Measurements from ENCODE around the gene MRPL57.
"Not testable (repeated sequence)": the region's sequence is repeated elsewhere in the genome, so short reads cannot be mapped to it uniquely, and the experiment has no call there.

Gene MRPL57

GRCh38 chr13:21208652-21209154, 32.2 kb downstream of the MRPL57 start:
- Histone ChIP-seq H3K9me2 (ENCODE audit: low read depth, low read length) (no peaks in the 10 kb centered on the region), H3K27ac (ENCODE audit: low read depth, low read length, poor library complexity, severe bottlenecking) (no peak overlapping the region), H4K20me1 (ENCODE audit: insufficient read depth, low read length) (no peaks in the 10 kb centered on the region), H3K4me2 (ENCODE audit: low read length) (no peak overlapping the region), H3K9me3 (ENCODE audit: low read length) (no peaks in the 10 kb centered on the region), H3K9ac (ENCODE audit: low read length) (no peak overlapping the region), H3K4me3 (ENCODE audit: low read depth, low read length, poor library complexity, severe bottlenecking) (no peak overlapping the region), H3K27me3 (ENCODE audit: insufficient read depth, low read length) (no peaks in the 10 kb centered on the region; the same call in 1 of the 2 replicates), H3K36me3 (ENCODE audit: insufficient read depth, low read length) (no peaks in the 10 kb centered on the region), H2AFZ (ENCODE audit: low read length) (no peak overlapping the region), H3K79me2 (ENCODE audit: insufficient read depth, low read length) (no peaks in the 10 kb centered on the region), H3F3A (ENCODE audit: insufficient read depth, low read length) (no peaks in the 10 kb centered on the region), H3K4me1 (ENCODE audit: insufficient read depth, low read length, severe bottlenecking) (no peaks in the 10 kb centered on the region)
- TF ChIP-seq CTCF (IDR thresholded peaks at IDR 0.05; ENCODE audit: low read length) = no peak
- no peak for TF ChIP-seq EZH2 (IDR thresholded peaks at IDR 0.05; ENCODE audit: borderline replicate concordance, low read length)

- TF ChIP-seq EZH2 (IDR thresholded peaks at IDR 0.05; ENCODE audit: borderline replicate concordance, low read length) = no peak
- no peak overlapping the region for H3K4me3 ChIP-seq (ENCODE audit: low read depth, low read length, poor library complexity, severe bottlenecking)
- H3K27me3 ChIP-seq (ENCODE audit: insufficient read depth, low read length) = no peaks in the 10 kb centered on the region; the same call in 1 of the 2 replicates
- H3K79me2 ChIP-seq (ENCODE audit: insufficient read depth, low read length) = no peaks in the 10 kb centered on the region
- no peaks in the 10 kb centered on the region for H3K36me3 ChIP-seq (ENCODE audit: insufficient read depth, low read length)
- H3F3A ChIP-seq (ENCODE audit: insufficient read depth, low read length) = no peaks in the 10 kb centered on the region
- no peaks in the 10 kb centered on the region for H3K9me3 ChIP-seq (ENCODE audit: low read length)
- no peak overlapping the region for H3K9ac ChIP-seq (ENCODE audit: low read length)
- H2AFZ ChIP-seq (ENCODE audit: low read length) = no peak overlapping the region
- no peaks in the 10 kb centered on the region for H4K20me1 ChIP-seq (ENCODE audit: insufficient read depth, low read length)
- H3K4me2 ChIP-seq (ENCODE audit: low read length) = no peak overlapping the region
- no peak overlapping the region for H3K27ac ChIP-seq (ENCODE audit: low read depth, low read length, poor library complexity, severe bottlenecking)
- no peaks in the 10 kb centered on the region for H3K9me2 ChIP-seq (ENCODE audit: low read depth, low read length)
- H3K4me1 ChIP-seq (ENCODE audit: insufficient read depth, low read length, severe bottlenecking) = no peaks in the 10 kb centered on the region
Observed at GRCh38 chr13:21212138-21212775, 35.8 kb downstream of the MRPL57 start.

GRCh38 chr13:21215419-21215818, 39.0 kb downstream of the MRPL57 start:
- H4K20me1 ChIP-seq (ENCODE audit: insufficient read depth, low read length); H3K4me2 ChIP-seq (ENCODE audit: low read length); H3K9me3 ChIP-seq (ENCODE audit: low read length); H3K9me2 ChIP-seq (ENCODE audit: low read depth, low read length); H3K36me3 ChIP-seq (ENCODE audit: insufficient read depth, low read length); H3K27me3 ChIP-seq (ENCODE audit: insufficient read depth, low read length); H3K4me1 ChIP-seq (ENCODE audit: insufficient read depth, low read length, severe bottlenecking); H3K9ac ChIP-seq (ENCODE audit: low read length); H3K27ac ChIP-seq (ENCODE audit: low read depth, low read length, poor library complexity, severe bottlenecking); H2AFZ ChIP-seq (ENCODE audit: low read length); H3K79me2 ChIP-seq (ENCODE audit: insufficient read depth, low read length); H3F3A ChIP-seq (ENCODE audit: insufficient read depth, low read length); H3K4me3 ChIP-seq (ENCODE audit: low read depth, low read length, poor library complexity, severe bottlenecking): not testable (repeated sequence)

GRCh38 chr13:21216332-21216731, 39.9 kb downstream of the MRPL57 start:
- Histone ChIP-seq H3K27me3 (ENCODE audit: insufficient read depth, low read length) (no peaks in the 10 kb centered on the region; the same call in 1 of the 2 replicates), H3F3A (ENCODE audit: insufficient read depth, low read length) (no peaks in the 10 kb centered on the region), H3K27ac (ENCODE audit: low read depth, low read length, poor library complexity, severe bottlenecking) (no peak overlapping the region), H3K4me1 (ENCODE audit: insufficient read depth, low read length, severe bottlenecking) (no peaks in the 10 kb centered on the region), H4K20me1 (ENCODE audit: insufficient read depth, low read length) (no peaks in the 10 kb centered on the region), H3K9me2 (ENCODE audit: low read depth, low read length) (no peaks in the 10 kb centered on the region), H2AFZ (ENCODE audit: low read length) (no peak overlapping the region), H3K9ac (ENCODE audit: low read length) (no peak overlapping the region), H3K4me2 (ENCODE audit: low read length) (no peak overlapping the region), H3K9me3 (ENCODE audit: low read length) (no peaks in the 10 kb centered on the region), H3K79me2 (ENCODE audit: insufficient read depth, low read length) (no peaks in the 10 kb centered on the region), H3K36me3 (ENCODE audit: insufficient read depth, low read length) (no peaks in the 10 kb centered on the region), H3K4me3 (ENCODE audit: low read depth, low read length, poor library complexity, severe bottlenecking) (no peak overlapping the region)
- TF ChIP-seq CTCF (IDR thresholded peaks at IDR 0.05; ENCODE audit: low read length) (no peak), EZH2 (IDR thresholded peaks at IDR 0.05; ENCODE audit: borderline replicate concordance, low read length) (no peak)
